HG02970 (cell line): ENCODE measurements around the gene ANKS1A.

Experiments used
- ATAC-seq: cut with Tn5 transposase; IDR thresholded peaks from one replicate; pipeline ENCODE4 v1.9.1; 2021; ENCODE audit warnings: mild to moderate bottlenecking, moderate library complexity, moderate number of reproducible peaks; ENCODE audit not compliant: unreplicated experiment, low FRiP score

The ANKS1A gene

GRCh38 chr6:35061651-35062410, 172.8 kb downstream of the ANKS1A start:
- ATAC-seq, result no peak

- ATAC-seq, result no peak
Measured at GRCh38 chr6:35062676-35063574, 173.9 kb downstream of the ANKS1A start.

- ATAC-seq, result no peak
Measured at GRCh38 chr6:35063701-35064280, 174.7 kb downstream of the ANKS1A start.

GRCh38 chr6:35064290-35064689, 175.2 kb downstream of the ANKS1A start:
- ATAC-seq, result no peak

- ATAC-seq, result no peak
Measured at GRCh38 chr6:35064757-35065440, 175.8 kb downstream of the ANKS1A start.

DNA sequence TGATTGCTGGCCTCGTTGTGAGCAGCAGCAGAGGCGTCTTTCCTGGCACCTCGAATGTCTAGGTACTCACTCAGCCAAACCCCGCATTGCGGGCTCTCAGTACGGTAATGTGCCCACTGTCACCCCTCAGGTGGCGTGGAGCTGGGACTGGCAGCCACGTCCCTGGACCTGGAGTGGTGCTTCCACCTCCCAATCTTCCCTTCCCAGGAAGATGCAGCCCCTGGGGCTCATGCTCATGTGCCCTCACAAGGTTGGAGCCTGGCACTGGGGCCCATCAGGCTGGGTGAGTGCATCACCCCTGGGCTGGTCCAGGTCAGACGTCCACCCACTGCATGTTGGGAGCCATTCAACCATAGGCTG, 176.4 kb downstream of the ANKS1A start:
- ATAC-seq, result no peak

- no peak for ATAC-seq
Measured at GRCh38 chr6:35065870-35066269, 176.8 kb downstream of the ANKS1A start.

DNA sequence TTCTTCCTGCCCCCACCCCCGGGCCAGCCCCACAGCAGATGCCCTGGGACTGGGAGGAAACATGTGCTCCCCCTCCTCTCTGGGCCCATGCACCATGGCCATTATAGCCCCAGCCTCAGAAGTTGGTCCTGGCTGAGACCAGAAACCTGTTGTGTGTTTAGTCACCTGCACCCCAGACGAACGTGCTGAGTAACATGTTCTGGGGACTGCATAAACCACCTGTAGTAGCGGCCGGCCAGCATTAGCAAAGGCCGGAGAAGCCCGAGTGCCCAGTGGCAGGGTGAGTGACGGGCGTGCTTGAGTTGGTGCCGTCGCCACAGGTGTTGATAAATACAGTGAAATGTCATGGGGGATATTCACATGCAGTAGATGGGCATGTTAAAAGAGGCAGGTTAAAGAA, 178.2 kb downstream of the ANKS1A start:
- ATAC-seq, result no peak

GRCh38 chr6:35068206-35068605, 179.2 kb downstream of the ANKS1A start:
- ATAC-seq, result no peak

DNA sequence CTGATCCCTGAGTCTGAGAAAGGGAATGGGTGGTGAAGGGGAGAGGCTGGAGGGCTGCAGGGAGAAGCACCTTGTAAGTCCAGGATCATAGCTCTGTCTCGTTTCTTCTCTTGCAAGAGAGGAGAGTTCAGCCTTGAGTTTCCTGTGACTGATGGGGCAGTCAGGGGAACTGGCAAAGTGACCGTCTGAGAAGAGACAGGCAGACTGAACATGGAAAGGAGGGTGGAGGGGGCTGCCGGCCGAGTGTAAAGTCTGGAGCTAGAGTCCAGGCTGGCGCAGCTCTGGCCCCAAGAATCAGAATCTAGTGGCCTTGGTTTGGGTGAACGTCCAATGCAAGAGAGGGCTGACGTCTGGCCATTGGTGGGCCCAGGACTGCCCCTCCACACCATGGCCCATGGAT, 179.6 kb downstream of the ANKS1A start:
- no peak for ATAC-seq

GRCh38 chr6:35069262-35069661, 180.2 kb downstream of the ANKS1A start:
- ATAC-seq, result no peak

GRCh38 chr6:35070111-35070510, 181.1 kb downstream of the ANKS1A start:
- ATAC-seq, result no peak

DNA sequence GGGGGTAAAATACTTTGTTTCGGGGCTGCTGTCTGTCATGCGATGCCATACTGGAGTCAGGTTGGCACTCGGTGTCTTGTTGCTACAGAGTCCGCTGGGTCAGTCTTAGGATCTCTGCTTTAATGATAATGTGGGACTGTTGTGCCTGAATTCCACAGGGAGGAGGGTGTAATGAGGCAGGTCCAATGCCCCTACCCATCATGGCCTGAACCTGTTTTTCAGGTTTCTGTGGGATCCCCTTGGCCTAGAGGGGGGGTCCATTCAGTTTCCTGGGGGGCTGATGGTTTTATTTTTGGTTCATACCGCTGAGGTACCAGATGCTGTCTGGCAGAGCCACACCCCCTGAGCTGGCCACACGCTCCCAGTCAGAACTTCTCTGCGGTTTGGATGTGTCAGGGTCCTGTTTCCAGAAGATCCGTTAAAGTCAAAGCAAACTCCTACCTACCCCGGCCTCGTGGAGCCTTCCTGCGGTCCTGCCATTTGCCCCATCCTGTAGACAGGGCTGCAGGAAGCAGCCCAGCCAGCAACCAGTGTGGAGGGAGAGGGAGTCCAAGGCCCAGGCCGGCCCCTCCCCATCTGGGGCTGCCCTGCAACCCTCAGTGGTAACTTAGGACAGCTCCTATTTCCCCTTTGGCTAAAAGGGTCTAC, 182.4 kb downstream of the ANKS1A start:
- no peak for ATAC-seq

- no peak for ATAC-seq
Measured at GRCh38 chr6:35072051-35072697, 183.1 kb downstream of the ANKS1A start.

- no peak for ATAC-seq
Measured at GRCh38 chr6:35072698-35073055, 183.6 kb downstream of the ANKS1A start.

DNA sequence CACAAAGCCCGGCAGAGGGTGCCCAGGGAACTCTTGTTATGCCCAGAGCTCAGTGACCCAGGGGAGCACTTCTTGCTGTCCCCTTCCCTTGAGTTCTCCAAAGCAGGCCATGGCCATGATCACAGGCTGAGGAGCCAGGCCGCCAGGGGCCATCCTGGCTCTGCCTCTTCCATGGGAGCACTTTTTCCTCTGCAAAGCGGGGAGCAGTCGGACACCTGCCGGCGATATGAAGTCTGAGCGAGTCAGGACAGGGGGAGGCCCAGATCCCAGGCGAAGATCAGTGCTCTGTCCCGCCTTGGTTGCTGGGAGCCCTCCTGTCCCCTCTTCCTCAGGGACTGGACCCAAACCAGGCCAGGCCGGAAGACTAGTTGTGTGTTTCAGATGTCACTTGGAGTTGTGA, 184.2 kb downstream of the ANKS1A start:
- ATAC-seq, result no peak

DNA sequence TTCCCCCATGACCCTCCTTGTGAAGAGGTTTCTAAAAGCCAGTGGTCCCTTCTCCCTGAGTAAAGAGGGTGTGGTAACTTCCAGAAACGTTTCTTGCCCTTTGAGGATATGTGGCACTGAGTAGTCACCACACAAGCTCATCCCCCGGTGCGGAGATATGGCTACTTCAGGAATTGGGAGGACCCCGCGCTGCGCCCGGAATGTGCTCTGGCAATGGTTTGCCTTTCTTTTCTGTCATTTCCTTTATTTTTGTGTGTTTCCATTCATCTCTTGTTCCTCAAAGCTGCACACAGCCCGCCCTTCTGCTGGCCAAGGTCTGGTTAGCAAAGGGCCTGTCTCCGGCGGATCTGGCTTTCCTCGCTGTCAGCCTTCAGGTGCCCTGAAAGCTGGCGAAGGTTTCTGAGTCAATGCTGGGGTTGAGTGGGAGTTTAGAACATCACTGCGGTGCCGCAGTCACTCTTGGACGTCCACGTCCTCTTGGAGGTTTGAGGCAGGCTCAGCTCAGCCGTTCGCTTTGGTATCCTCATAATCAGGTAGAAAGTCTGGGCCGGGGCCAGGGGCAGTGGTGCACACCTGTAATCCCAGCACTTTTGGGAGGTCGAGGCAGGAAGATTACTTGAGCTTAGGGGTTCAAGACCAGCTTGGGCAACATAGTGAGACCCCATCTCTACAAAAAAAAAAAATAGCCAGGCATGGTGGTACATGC, 184.9 kb downstream of the ANKS1A start:
- ATAC-seq, result no peak

GRCh38 chr6:35076997-35077712, 188.1 kb downstream of the ANKS1A start:
- ATAC-seq, result no peak

GRCh38 chr6:35077713-35078105, 188.7 kb downstream of the ANKS1A start:
- ATAC-seq, result no peak
